KBM-7 (cell line): ENCODE measurements around the gene UBL5.
A peak's percentile ranks its signal among the peaks of the same experiment; 100 is the strongest.
"Not testable (repeated sequence)": the region's sequence is repeated elsewhere in the genome, so short reads cannot be mapped to it uniquely, and the experiment has no call there.

Experiments
- DNase-seq: peaks from one replicate; pipeline ENCODE4 v3.0.0-alpha.2; 2015
- in situ Hi-C: fragments of 300-500 bp; cut with MboI; formaldehyde crosslinking; loops from 2 replicates; pipeline ENCODE4 v1.14.3; 2020; ENCODE audit warnings: low sequenced_read_pairs, low pct_unique_long_range_greater_than_20kb, mixed read lengths

UBL5 gene

GRCh38 chr19:9808855-9809824, 18.6 kb upstream of the UBL5 start:
- in situ Hi-C loops = no loop called here

GRCh38 chr19:9811139-9811538, 16.6 kb upstream of the UBL5 start:
- DNase-seq = no peak
- in situ Hi-C loops = no loop called here

More at GRCh38 chr19:9808855-9809824, 18.6 kb upstream of the UBL5 start:
- DNase-seq = no peak

GRCh38 chr19:9818175-9818733, 9.5 kb upstream of the UBL5 start:
- no peak for DNase-seq
- in situ Hi-C loops = no loop called here

DNA sequence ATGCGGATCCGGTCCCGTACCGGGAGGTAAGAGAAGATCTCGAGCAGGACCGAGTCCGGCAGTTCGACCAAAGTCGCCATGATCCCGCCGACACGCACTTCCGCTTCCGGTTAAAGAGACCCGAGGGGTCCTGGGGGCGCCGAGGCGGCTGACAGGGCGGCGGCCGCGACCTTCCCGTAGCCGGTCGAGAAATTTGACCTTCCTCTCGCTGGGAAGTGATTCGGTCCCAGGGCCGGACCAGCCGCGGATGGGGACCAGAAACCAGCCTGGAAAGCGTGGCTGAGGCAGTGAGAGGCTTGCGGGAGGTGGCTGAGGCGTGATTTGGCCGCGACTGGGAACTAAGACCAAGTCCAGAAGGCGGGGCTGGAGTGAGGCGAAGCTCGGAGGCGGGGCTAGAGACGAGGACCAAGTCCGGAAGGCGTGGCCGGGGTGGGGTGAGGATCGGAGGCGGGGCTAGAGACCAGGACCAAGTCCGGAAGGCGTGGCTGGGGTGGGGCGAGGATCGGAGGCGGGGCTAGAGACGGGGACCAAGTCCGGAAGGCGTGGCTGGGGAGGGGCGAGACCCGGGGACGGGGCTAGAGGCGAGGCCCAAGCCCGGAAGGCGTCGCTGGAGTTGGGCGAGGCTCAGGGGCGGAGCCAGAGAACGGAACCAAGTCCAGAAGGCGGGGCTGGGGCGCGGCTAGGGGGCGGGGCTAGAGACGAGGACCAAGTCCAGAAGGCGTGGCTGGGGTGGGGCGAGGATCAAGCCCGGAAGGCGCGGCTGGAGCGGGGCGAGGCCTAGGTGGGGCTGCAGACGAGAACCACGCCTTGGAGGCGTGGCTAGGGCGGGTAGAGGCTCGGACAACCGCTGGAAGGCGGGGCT, 8.8 kb upstream of the UBL5 start, which contains the start of gene FBXL12:
Gene FBXL12 (minus strand): TSS at position 346 of the 862 bp plus-strand sequence. CDS start 266 bp downstream, at position 80.
- in situ Hi-C loops = no loop called here
- peak; percentile 98 for DNase-seq

DNA sequence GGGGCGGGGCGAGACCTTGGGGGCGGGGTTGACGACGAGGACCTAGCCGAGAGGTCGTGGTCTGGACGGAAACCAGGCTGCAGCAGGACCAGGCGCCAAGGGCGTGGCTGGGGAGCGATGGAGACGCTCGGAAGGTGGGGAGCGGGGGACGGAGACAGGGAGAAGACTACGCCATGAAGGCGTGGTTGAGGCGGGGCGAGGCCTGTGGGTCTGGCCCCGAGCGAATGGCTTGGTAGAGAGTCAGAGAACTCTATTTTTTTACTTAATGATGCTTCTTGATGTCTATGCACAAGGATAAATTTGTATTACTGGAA, 8.2 kb upstream of the UBL5 start:
- DNase-seq = no peak
- in situ Hi-C loops = no loop called here

GRCh38 chr19:9820034-9820433, 7.7 kb upstream of the UBL5 start:
- DNase-seq, in situ Hi-C loops: not testable (repeated sequence)

DNA sequence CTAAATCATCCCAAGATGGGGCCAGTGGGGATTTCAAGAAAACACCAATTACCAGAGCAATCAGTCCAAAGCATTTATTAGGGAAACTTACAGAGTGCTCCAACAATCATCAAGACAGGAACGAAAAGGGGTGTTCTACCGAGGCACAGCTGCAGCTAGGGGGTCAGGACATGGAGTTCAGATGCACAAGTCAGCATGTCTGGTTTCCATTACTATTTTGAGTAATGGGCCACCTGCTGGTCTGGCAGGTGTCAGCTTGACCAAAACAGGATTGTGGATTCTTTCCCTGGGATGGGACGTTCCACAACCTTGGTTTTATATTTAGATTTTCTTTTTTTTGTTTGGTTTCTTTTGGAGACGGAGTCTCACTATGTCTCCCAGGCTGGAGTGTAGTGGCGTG, 3.9 kb upstream of the UBL5 start:
- in situ Hi-C loops = no loop called here
- no peak for DNase-seq

GRCh38 chr19:9828551-9829063, 889 bp downstream of the UBL5 start:
- DNase-seq = peak; percentile 24
- in situ Hi-C loops = no loop called here

DNA sequence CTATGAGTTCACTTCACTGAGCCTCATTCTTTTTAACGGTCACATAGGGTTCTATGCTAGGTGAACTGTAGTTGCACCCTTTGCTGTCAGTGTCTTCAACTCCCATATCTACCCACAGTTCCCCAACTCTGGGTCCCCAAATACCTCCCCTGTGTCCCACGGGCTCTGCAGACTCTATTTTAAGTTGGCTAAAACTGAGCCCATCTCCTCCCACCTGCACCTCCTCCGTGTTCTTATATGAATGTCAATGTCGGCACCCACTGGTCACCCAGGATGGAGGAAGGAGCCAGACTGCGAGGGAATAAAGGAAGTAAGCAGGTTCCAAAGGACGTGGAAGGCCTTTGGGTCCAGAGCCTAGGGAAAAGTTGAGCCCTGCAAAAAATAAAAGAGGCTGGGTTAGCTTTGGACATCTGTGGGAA, 6.6 kb downstream of the UBL5 start:
- in situ Hi-C loops = no loop called here
- no peak for DNase-seq

DNA sequence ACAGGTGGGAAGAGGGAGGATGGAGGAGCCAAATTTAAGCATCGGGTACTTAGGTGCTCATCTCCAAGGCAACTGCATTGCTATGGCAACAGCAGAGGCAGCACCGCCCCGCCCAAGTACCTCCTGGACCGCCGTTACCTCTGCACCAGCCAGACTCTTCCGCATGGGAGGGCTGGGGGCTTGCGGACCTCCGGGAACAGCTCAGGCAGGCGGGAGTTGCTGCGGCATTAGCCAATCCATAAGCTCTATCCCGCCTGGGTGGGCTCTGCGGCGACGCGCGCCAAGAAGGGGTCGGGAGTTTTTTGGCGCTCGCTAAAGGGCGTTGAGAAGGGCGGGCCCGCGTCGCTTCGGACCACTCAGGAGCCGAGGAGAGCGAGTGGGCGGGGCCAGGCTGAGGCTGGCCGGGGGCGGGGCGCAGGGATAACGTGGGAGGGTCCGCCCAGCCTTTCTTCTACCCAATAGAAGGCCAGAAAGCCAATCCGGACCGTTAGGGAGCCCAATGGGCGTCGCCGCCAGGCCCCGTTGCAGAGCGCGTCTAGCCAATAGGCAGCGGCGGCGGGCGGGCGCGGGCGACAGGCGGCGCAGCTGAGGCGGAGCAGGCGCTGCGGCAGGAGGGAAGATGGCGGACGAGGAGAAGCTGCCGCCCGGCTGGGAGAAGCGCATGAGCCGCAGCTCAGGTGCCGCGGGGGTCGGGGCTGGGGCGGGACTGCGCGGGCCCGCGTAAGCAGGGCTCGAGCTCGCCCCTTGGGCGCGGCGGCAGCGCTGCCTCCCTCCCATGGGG, 7.2 kb downstream of the UBL5 start, which contains the start of gene PIN1:
Gene PIN1 (plus strand): TSS at position 593 of the 781 bp plus-strand sequence. CDS start 27 bp downstream, at position 620.
- in situ Hi-C loops = no loop called here
- DNase-seq = peak; percentile 99

DNA sequence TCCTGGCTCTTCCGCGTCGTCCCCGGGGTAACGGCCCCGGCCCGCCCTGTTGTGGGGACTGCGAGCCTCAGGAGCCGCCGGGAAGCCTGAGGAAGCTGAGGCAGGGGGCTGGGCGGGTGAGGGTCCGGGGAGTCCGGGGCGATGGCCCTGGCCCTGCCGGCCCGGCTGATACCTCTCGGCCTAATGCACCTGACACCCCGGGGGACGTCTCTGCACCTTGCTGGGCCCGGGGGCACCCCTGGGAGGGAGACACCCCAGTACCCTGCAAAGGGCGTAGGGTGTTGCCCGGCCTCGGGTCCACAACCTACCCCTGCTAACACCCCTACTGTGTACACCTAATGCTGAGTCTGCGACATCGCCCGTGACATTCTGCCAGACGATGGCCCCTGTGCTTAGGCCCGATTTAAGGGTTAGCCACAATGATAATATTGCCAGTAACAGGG, 7.8 kb downstream of the UBL5 start:
- in situ Hi-C loops = no loop called here
- no peak for DNase-seq

DNA sequence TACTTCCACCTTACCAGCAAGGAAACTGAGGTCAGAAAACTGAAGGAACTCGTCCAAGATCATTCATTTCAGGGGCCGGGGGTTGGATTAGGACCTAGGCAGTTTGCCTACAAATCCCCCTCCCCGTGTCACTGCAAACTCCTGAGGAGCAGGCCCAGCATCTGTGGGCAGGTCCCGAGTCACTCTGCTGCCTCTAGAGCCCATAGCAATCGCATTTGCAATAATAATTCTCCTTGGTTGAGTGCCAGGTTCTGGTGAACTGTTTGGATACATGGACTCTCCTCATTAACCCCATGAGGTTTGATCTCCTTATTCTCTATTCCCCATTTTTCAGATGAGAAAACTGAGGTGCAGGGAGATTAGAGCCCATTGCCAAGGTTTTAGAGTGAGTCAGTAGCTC, 8.3 kb downstream of the UBL5 start:
- in situ Hi-C loops = no loop called here
- no peak for DNase-seq

DNA sequence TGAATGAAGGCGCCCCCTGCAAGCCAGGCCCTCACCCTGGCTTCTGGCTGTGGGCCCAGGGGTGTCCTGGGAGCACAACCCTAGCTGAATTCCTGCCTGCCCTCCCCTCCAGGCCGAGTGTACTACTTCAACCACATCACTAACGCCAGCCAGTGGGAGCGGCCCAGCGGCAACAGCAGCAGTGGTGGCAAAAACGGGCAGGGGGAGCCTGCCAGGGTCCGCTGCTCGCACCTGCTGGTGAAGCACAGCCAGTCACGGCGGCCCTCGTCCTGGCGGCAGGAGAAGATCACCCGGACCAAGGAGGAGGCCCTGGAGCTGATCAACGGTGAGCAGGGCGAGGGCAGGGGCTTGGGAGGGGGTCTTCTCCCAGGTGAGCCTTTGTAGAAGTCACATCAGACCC, 10.6 kb downstream of the UBL5 start:
- in situ Hi-C loops = no loop called here
- DNase-seq = no peak

DNA sequence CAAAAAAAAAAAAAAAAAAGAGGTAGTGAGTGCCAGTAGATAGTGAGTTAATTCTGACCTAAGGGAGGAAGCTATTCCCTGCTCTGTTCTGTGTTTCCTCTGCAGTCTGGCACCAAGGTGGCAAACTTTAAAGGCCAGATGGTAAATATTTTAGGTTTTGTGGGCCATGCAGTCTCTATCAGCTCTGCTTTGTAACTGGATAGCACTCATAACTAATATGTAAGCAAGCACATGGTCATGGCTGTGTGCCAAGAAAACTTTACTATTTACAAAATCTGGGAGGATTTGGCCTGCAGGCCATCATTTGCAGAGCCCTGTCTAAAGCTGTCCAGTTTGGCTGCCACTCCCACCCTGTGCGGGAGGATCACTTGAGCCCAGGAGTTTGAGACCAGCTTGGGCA, 11.7 kb downstream of the UBL5 start:
- no peak for DNase-seq
- in situ Hi-C loops = no loop called here

DNA sequence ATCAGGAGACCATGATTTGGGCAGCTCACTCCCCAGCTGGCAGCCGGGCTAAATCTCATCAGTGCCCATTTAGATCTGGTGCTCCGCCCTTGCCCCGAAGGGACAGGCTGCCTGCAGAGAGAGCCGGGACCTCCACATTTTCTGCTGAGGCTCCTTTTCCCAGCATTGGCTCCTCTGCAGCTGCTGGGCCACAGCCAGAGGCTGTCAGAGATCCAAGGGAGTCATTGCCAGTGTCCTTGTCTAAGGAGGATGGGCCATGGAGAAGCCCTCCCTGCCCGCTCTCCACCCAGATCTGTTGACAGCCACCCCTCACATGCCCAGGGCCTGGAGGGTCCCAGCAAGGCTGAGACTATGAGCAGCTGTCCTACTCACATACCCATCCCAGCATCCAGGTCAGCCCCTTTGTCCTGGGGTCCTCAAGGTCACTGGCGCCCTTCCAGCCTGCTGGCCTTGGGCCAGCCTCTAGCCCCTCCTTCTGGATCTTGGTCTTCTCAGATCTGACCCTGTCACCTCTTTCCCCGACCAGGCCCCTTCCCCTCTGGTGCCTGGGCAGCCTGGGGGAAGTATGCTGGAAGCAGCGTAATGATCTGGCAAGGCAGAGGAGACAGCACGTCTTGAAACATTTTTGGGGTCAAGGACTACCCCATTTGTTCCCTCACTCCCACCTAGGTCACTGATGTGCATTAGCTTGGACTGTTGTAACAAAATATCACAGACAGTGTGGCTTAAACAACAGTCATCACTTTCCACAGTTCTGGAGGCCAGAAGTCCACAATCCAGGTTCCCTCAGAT, 15.3 kb downstream of the UBL5 start:
- DNase-seq = no peak
- in situ Hi-C loops = no loop called here

GRCh38 chr19:9843626-9844273, 16.0 kb downstream of the UBL5 start:
- in situ Hi-C loops, DNase-seq: not testable (repeated sequence)

GRCh38 chr19:9847087-9847671, 19.5 kb downstream of the UBL5 start:
- in situ Hi-C loops = no loop called here
- DNase-seq = peak; percentile 52
